ENCODE results near the gene HP1BP3.

Gene HP1BP3

DNA sequence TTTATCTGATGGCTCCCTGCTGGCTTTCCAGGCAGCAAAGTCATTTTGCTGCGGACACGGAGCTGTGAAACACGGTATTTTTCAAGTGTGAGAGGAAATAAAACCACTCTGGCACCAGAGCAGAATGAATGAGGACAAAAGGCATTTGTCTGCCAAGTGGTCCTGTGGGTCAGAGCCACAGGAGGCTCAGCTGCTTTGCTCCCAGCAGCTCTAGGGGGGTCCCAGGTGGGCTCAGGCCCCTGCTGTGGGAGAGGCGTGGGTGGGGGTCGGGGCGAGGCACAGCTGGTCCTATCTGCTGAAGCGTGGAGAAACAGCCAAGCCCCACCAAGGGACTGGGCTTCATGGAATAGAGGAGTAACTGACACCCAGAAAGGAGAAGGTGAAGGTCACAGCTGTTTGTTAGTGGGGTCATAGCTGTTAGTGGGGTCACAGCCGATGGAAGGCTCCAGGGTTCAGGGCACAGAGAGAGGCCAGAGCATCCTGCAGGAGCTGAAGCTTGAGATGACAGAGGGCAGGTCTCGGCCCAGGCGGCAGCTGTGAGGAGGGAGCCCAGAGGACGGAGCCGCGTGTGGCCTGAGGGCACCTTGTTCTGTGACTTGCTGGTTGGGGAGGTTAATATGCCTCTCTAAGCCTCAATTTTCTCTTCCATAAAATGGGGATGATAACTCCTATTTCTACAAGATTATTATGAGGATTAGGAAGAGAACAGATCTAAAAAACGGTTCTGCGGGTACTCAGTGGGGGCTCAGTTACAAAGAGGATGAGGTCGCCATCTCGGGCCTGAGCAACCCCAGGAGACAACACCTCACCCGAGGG, 76.4 kb downstream of the HP1BP3 start:
- no peak for DNase-seq

- no peak for DNase-seq
Observed at GRCh38 chr1:20709868-20710267, 77.2 kb downstream of the HP1BP3 start.

DNA sequence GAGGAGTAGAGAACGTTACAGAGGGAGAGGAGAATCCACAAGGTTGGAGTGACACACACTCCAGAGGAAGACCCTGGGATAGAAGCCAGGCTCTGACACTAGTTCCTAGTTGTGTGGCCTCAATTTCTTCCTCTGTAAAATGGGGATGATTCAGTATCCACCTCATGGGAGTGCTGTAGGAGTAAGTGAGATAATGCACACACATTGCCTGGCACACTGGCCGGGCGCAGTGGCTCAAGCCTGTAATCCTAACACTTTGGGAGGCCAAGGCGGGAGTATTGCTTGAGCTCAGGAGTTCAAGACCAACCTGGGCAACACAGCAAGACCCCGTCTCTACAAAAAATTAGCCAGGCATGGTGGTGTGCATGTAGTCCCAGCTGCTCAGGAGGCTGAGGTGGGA, 78.2 kb downstream of the HP1BP3 start:
- DNase-seq: no peak

- DNase-seq: no peak
Observed at GRCh38 chr1:20708057-20708456, 79.0 kb downstream of the HP1BP3 start.

GRCh38 chr1:20706841-20707240, 80.3 kb downstream of the HP1BP3 start:
- no peak for DNase-seq

DNA sequence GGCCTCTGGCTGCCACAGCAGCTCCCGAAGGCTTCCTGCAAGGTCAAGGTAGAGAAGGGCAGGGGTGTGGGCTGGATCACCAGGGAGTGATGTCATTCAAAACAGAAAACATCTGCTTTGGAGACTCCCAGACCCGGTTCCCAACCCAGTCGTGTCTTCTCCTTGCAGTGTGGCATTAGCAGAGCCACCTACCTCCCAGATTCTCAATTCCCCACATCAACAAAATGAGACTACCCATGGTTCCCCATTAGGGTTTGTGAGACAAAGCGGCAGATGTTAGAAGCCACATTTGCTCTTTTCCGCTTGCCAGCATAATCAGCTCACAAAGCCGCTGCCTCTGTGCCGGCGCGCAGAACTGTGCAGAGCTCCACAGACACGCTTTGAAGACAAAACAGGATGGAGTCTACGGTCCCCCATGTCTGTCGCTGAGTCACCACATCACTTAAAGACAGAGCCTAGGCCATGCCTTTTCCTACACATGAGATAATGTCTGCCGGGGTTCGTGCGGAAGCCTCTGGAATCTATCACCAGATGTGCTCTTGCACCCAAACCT, 81.8 kb downstream of the HP1BP3 start:
- no peak for DNase-seq

- DNase-seq: no peak
Observed at GRCh38 chr1:20704390-20705202, 82.5 kb downstream of the HP1BP3 start.

GRCh38 chr1:20703124-20703756, 83.9 kb downstream of the HP1BP3 start:
- no peak for DNase-seq

GRCh38 chr1:20702416-20702815, 84.7 kb downstream of the HP1BP3 start:
- DNase-seq: no peak

DNA sequence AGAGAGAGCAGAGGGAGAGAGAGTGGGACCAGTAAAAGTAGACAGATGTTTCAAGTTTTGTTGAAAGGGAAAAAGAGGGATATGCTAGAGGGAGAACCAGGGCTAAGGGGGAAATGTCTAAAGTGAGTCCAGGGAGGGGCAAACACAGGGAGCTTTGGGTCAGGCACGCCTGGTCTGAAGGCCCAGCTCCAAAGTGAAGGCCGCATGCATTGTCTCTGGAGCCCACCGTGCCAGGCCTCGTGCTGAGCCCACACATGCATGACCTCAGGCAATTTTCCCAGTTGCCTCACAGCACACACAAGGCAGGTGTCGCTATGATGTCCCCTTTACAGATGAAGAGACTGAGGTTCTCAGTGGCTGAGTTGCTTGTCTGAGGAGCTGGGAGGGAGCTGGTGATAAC, 85.3 kb downstream of the HP1BP3 start:
- DNase-seq: no peak

- no peak for DNase-seq
Observed at GRCh38 chr1:20701446-20701845, 85.7 kb downstream of the HP1BP3 start.

DNA sequence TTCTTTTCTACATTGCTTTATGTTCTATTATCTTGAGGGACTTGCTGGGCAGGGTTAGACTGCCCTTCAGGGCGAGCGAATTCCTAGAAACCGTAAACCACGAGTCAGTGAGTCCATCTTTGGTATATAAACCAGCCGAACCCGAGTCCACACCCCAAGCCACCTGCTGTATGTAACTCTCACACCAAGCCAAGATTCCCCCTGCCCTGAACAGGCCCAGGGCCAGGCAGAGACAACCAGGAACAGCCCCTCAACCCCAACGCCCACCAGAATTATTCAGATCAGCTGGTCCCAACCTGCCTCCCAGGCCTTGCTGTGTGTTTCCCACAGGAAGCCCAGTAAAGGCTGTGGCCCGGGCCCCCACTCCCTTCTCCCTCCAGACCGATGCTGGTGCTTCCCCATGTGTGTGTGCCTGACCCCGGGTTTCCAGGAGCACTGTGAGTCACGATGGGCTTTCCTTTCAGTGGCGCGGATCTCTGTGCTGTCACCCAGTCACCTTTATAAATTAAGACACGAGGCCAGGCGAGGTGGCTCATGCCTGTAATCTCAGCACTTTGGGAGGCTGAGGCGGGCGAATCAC, 86.4 kb downstream of the HP1BP3 start:
- no peak for DNase-seq

- no peak for DNase-seq
Observed at GRCh38 chr1:20699558-20699957, 87.5 kb downstream of the HP1BP3 start.

DNA sequence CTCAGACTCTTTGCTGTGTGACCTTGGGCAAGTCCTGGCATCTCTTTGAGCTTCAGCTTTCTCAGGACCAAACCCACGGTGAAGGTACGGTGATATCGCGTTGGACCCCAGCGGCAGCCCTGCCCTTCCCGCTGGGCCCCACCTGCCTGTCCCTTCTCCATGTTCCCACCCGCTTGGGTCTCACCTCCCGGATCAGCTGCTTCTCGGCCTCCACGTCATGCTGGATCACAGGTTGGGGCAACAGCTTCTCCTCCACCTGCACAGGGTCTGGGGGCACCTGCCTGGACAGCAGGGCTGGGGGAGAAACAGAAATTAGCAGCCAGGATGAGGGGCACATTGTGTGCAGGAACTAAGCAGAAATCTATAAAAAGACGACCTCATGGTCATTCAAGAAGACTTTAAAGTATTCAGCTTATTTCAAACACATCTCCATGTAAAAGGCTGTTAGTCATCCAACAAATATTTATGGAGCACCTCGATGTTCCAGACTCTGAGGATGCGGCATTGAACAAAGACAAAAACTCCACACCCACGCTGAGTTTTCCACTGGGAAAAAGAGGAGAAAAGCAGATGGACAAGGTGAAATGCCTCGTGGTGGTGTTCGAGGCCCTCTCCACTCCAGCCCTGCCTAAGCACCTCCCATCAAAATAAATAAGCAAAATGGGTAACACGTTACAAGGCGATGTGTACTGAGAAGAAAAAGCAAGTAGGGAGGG, 88.8 kb downstream of the HP1BP3 start:
- peak; percentile 21 for DNase-seq

- DNase-seq: no peak
Observed at GRCh38 chr1:20697563-20697962, 89.5 kb downstream of the HP1BP3 start.

- peak; percentile 84 for DNase-seq
Observed at GRCh38 chr1:20696397-20697333, 90.4 kb downstream of the HP1BP3 start.

DNA sequence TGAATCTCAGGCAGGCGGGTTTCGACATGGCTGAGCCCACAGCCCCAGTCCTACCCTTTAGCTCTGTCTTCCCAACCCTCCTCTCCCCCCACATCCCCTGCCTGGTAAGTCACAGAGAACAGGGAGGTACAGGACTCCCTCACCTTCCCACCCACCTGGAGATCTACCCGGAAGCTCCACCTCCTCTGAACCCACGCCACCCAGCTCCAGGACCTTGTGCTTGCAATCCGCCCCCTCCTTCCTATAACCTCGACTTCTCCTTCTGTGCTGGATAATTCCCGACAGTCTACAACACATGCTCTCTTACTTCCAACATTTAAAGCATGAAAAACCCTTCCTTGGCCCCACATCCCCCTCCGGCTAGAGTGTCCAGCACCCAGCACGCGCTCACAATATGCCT, 91.6 kb downstream of the HP1BP3 start:
- no peak for DNase-seq

GRCh38 chr1:20693623-20694022, 93.5 kb downstream of the HP1BP3 start:
- DNase-seq: no peak

All from amniotic stem cell (primary cell).